Activated CD8-positive, alpha-beta memory T cell treated with anti-CD3 and anti-CD28 coated beads for 36 hours (primary cell): ENCODE results near the gene ATP2B3. TPM values are rescaled to one million over a fixed set of nuclear protein-coding genes. Genes with fewer than 3 reads are reported as not detected.

Source experiments
- CTCF ChIA-PET: fragments of 350-600 bp; sonication (Branson Sonifier 250); formaldehyde crosslinking; loops from one replicate; lab custom pipeline; 2021; ENCODE audit warnings: antibody characterized with exemption; lab: Charles Lee
- POLR2A ChIA-PET: fragments of 350-600 bp; sonication (Branson Sonifier 250); formaldehyde crosslinking; loops from one replicate; lab custom pipeline; 2021; ENCODE audit warnings: antibody characterized with exemption; lab: Charles Lee
- total RNA-seq, 2 experiments: library from RNA; stranded (reverse); gene quantifications; one replicate each; pipeline ENCODE4 v1.2.3, GENCODE V29; 2021

ATP2B3 gene
- total RNA-seq = not detected

- POLR2A ChIA-PET = no interaction called here
- CTCF ChIA-PET = no interaction called here
Observed at GRCh38 chrX:153517423-153517822, at the start of gene ATP2B3. TSS of gene ATP2B3 (plus strand) at chrX:153517642. CDS start at chrX:153536248, 18,606 bp downstream.

GRCh38 chrX:153468008-153468580 lies 49.3 kb upstream of the ATP2B3 start:
- POLR2A ChIA-PET = no interaction called here
- CTCF ChIA-PET = interaction anchor here (1.6 kb wide), 1 partner anchor 39 kb away, joined by 5 read pairs; no protein-coding TSS in a partner anchor

- CTCF ChIA-PET = interaction anchor here (1.0 to 3.4 kb wide), 2 partner anchors 9 to 37 kb away, joined by 3 to 22 read pairs; no protein-coding TSS in a partner anchor
- POLR2A ChIA-PET = no interaction called here
Observed at GRCh38 chrX:153469811-153470410, 47.5 kb upstream of the ATP2B3 start.

- POLR2A ChIA-PET = no interaction called here
- CTCF ChIA-PET = interaction anchor here (0.7 to 3.4 kb wide), 4 partner anchors 10 to 130 kb away, joined by 3 to 22 read pairs (median 3); no protein-coding TSS in a partner anchor
Observed at GRCh38 chrX:153470411-153471363, 46.8 kb upstream of the ATP2B3 start, which contains the start of gene HAUS7. TSS of gene HAUS7 (minus strand) at chrX:153470576. CDS start at chrX:153470557, 19 bp downstream.

GRCh38 chrX:153471663-153472280 lies 45.7 kb upstream of the ATP2B3 start:
- ChIA-PET POLR2A (interaction anchor here (0.6 kb wide), 1 partner anchor 127 kb away, joined by 5 read pairs; no protein-coding TSS in a partner anchor), CTCF (interaction anchor here (0.6 to 3.4 kb wide), 4 partner anchors 19 to 322 kb away, joined by 3 to 22 read pairs (median 3); no protein-coding TSS in a partner anchor)

- ChIA-PET POLR2A (no interaction called here), CTCF (interaction anchor here (3.4 kb wide), 1 partner anchor 34 kb away, joined by 22 read pairs; no protein-coding TSS in a partner anchor)
Observed at GRCh38 chrX:153473126-153473525, 44.3 kb upstream of the ATP2B3 start.

GRCh38 chrX:153474266-153474665 lies 43.2 kb upstream of the ATP2B3 start:
- POLR2A ChIA-PET = no interaction called here
- CTCF ChIA-PET = interaction anchor here (0.6 kb wide), 1 partner anchor 45 kb away, joined by 6 read pairs; no protein-coding TSS in a partner anchor

GRCh38 chrX:153474718-153475117 lies 42.7 kb upstream of the ATP2B3 start:
- POLR2A ChIA-PET = no interaction called here
- CTCF ChIA-PET = interaction anchor here (1.6 kb wide), 1 partner anchor 33 kb away, joined by 6 read pairs; no protein-coding TSS in a partner anchor

GRCh38 chrX:153475271-153475670 lies 42.2 kb upstream of the ATP2B3 start:
- CTCF ChIA-PET = interaction anchor here (1.6 kb wide), 1 partner anchor 32 kb away, joined by 6 read pairs; no protein-coding TSS in a partner anchor
- POLR2A ChIA-PET = no interaction called here

- ChIA-PET CTCF (interaction anchor here (1.6 kb wide), 1 partner anchor 32 kb away, joined by 6 read pairs; no protein-coding TSS in a partner anchor), POLR2A (no interaction called here)
Observed at GRCh38 chrX:153475751-153476281, 41.6 kb upstream of the ATP2B3 start.

- ChIA-PET POLR2A (no interaction called here), CTCF (interaction anchor here (1.6 kb wide), 1 partner anchor 31 kb away, joined by 6 read pairs; no protein-coding TSS in a partner anchor)
Observed at GRCh38 chrX:153476666-153477363, 40.6 kb upstream of the ATP2B3 start.

- ChIA-PET POLR2A (no interaction called here), CTCF (no interaction called here)
Observed at GRCh38 chrX:153477364-153477857, 40.0 kb upstream of the ATP2B3 start.

GRCh38 chrX:153477901-153478300 lies 39.5 kb upstream of the ATP2B3 start:
- ChIA-PET POLR2A (no interaction called here), CTCF (no interaction called here)

- ChIA-PET CTCF (no interaction called here), POLR2A (no interaction called here)
Observed at GRCh38 chrX:153478746-153479145, 38.7 kb upstream of the ATP2B3 start.

GRCh38 chrX:153481043-153481442 lies 36.4 kb upstream of the ATP2B3 start:
- POLR2A ChIA-PET = no interaction called here
- CTCF ChIA-PET = no interaction called here

GRCh38 chrX:153482376-153483015 lies 34.9 kb upstream of the ATP2B3 start:
- ChIA-PET POLR2A (no interaction called here), CTCF (no interaction called here)

GRCh38 chrX:153485396-153486080 lies 31.9 kb upstream of the ATP2B3 start:
- ChIA-PET POLR2A (no interaction called here), CTCF (no interaction called here)
